GM19043 (cell line): ENCODE results near the gene ARMC7.
"Not testable (repeated sequence)": the region's sequence is repeated elsewhere in the genome, so short reads cannot be mapped to it uniquely, and the experiment has no call there.

Source experiments
- ATAC-seq: cut with Tn5 transposase; IDR thresholded peaks from one replicate; pipeline ENCODE4 v1.9.1; 2021; ENCODE audit warnings: low read depth; ENCODE audit not compliant: unreplicated experiment

Gene ARMC7

DNA sequence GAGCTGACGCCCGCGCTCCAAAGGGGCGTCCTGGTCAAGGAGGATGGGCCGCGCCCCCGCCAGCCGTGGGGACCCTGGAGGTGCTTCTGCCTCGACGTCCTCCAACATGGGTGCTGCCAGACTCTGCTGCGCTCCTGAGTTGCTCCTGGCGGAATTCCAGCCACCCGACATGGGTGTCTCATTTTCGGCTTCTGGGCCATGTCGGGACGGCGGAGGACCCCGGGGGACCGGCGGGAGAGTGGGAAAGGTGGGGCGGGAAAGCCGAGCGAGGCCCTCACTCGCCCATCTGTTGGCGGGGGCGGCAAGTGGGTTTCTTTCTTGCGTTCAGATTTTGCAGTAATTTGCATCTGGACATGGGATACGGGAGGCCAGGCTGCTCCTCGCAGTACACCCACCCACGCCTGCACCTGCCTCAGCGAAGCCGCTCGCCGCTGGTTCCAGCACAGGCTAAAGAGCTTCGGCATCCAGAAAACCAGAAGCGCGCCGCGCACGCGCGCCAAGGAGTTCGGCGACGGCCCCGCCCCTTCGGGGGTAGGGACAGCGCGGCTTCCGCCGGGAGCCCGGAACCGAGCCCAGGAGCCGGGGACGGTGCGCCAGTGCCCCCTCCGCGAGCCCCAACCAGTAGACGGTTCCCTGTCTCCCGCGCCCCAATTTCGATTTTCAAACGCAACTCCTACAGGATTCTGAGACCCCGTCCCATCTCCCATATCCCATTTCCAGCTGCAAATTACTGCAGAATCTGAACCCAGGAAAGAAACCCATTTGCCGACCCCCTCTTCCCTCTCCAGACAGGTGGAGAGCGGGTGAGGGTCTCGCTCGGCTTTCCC lies at the start of gene ARMC7:
Gene ARMC7, plus strand, starts transcription at position 563 of the 827 bp plus-strand sequence. CDS start 320 bp downstream, outside the sequence.
- peak; percentile 48 for ATAC-seq

DNA sequence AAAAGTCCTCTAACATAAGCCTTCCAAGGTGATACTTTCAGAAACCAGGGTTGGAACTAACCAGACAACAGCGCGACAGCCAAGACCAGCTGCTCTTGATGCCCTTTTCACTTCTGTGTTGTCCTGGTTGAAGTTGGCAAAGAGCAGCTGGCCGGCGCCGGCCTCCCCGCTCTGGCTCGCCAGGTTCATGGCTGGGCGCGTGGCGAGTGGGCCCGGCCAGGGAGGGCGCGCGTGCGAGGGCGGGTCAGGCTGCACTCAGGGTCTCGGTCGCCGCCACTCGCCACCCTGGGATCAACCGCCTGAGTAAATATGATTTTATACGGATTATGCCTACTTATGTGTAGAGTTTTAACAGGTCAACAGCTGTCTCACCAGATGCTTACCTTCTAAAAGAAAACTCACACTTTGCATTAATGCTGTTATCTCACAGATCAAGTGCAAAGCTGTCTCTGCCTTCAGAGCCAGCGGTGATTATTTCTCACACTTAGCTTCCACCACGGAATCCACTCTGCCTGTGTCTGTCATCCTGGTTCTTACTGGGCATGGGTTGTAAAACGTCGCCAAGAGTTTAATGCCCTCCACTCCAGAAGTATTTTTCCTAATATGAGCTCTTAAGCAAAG lies 49.2 kb upstream of the ARMC7 start:
- ATAC-seq = no peak

DNA sequence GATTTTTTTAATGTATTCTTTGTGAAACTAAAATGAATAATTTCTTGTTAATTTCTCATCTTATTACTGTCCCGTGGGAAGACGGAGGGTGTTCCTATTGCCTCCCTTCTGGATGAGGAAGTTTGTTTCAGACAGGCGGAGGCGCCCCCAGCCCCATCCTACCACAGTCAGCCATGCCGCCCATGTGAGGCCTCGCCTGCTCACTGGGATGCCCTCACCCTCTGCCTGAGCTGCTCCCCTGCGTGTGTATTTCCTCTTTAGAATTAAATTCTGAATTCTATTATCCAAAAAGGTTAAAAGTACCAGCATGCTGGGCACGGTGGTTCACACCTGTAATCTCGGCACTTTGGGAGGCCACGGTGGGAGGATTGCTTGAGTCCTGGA lies 48.7 kb upstream of the ARMC7 start:
- ATAC-seq = no peak

DNA sequence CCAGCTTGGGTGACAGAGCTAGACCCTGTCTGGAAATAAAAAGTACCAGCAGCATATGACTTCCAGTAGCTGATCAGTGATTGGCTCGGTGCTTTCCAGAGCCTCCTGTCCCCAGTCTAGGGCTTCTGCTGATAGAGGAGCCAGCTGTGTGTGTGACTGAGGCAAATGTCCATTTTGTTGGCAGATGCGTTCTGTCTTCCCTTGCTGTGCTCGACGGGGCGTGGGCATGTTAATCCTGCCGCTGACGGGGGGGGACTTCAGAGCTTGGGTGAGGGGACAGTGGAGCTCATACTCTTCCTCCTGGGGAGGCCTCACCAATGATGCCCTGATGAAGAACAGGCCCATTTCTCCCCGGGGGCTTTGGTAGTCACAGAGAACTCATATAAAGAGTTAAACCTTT lies 48.2 kb upstream of the ARMC7 start:
- no peak for ATAC-seq

DNA sequence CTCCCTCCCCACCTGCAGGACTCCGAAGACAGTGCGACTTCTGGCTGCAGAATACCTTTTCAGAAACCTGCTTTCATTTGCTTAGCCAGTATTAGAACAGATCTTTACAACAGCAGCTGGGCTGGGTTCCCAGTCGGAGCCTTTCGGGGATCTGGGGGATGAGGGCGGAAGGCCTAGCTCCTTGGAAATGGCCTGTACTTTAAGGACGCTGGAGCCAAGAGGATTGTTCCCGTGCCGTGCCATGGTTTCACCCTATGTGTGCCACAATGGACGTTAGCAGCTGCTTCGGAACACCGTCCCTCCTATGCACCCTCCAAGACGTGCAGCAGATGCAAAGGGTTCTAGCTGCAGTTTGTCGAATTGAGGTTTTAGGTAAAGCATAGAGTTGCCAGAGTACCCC lies 46.6 kb upstream of the ARMC7 start:
- ATAC-seq = no peak

DNA sequence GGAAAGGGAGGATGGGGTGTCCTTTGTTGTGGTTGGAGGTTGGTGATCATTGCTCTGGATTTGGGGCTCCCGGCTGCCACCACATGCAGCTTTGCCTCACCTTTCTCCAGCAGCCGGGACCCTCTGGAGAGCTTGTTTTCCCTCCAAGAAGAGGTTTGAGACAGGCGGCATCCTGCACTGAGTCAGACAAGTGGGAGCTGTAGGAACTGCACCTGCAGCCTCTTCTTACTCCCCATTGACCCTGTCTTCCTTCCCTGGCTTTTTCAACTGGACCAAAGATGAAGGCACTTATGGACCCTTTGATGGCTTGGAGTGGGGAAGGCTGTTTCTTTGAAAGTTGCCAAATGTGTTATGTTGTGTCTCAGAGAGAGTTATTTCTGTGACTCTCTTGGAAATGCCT lies 46.1 kb upstream of the ARMC7 start:
- ATAC-seq = no peak

DNA sequence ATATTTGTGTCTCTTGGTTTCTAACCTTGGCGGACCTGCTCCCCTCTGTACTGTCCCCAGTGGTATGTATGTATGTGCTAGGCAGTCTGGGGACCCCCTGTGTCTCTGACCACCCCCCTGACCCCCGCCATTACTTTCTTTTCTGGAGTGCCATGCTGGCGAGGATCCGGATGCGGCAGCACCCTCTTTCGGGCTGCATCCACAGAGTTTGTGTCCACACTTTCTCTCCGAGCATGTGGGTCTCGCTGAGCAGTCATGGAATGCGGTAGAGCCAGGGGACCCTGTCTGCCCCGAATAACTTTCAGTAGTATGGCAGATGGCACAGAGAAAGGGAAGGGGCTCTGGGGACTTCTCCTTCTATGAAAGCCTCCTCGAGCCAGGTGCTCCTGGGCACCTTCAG lies 45.7 kb upstream of the ARMC7 start:
- no peak for ATAC-seq

DNA sequence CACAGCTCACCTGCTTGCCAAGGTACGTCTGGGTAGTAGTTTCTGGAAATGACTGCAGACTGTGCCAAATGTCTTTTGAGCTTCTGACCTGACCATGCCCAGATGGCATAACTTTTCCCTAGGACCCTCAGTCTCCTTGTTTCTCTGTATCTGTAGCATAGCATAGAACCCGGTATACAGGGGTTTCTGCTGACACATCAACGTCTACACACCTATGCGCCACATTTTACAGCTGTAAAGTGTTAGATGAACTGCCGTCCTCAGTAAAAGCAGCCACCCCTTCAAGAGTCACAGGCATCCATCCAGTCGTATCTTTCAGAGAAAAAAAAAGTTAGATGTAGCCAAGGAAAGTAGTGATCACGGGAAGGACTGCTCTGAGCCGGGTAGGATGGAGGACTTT lies 45.3 kb upstream of the ARMC7 start:
- ATAC-seq = no peak

DNA sequence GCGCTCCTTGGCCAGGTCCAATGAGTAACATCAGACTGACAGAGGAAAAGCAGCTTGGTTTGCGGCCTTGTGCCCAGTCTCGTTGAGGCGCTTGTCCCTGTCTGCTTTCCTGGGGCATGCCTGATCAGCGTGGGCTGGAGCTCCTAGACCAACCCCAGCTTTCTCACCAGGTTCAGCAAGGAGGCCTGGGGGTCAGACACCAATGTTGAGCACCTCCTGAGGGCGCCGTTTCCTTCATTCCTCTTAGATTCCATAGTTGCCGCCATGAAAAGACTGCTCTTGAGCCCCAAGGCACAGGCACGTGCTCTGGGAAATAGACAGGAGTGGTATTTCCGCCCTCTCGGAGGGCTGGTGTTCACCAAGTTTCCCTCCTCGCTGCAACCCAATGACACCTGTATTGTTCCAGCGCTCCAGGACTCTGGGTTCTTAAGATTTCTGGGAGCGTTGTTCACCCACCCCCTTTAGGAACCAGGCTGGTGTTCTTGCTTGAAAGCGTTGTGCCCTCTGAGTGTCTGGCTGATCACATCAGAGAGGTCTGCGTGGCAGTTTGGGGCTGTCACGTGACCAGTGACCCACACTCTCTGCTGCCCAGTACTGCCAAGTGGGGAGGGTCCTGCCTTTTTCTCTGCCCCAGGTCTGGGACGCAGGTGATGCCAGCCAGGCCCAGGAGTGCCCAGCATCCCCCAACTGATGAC lies 44.8 kb upstream of the ARMC7 start:
- no peak for ATAC-seq

DNA sequence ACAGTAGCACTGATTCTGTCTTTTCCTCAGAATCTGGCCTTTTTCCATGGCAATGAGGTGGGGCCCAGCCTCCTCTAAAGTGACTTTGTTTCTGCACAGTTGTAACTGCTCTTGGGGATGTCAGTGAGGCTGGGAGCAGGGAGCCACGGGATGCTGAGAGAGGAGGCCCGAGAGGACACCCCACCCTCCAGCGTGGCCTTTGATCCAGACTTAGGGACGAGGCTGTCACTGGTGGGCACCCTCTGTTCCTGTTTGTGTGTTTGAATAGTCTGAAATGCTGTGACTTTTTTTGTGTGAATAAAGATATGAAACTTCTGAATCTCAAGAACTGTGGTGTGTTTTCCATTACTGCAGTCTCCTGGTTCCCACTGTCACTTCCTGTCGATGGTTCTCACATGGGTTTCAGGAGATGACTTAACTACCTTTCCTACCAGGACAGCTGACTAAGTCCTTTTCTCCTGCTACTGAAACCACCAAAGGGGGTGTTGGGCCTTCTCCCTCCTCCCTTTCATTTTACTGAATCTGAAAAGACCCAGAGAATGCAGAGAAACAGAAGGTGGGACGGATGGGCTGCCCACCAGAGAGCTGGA lies 44.1 kb upstream of the ARMC7 start:
- ATAC-seq = no peak

DNA sequence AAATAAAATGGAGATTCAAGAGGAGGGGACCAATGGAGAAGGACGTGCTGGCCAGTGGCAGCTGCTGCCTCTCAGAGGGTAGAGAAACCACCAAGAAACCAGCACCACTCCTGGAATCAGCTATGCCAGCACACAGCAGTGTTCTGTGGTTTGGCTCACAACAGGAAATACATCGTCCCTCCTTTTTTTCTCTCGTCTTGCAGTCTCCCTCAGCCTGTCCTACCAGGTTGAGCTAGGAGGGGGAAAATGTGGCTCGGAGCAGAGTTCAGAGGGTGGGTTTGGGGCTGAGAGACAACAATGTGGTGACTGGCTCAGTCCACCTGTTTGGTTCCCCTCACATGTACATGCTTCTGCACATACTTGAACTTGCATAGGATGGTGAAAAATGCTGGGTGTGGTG lies 41.9 kb upstream of the ARMC7 start:
- no peak for ATAC-seq

DNA sequence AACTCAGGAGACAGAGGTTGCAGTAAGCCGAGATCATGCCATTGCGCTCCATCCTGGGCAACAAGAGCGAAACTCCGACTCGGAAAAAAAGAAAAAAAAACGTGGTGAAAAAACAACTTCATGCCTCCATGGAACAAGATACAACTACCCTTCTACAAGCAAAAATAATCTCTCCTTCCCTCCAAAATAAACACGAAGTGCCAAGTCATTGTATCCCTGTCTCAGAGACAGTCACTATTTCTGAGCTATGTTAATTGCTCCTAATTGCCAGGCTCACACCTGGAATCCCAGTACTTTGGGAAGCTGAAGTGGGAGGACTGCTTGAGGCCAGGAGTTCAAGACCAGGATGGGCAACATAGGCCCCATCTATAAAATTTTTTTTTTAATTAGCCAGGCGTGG lies 41.0 kb upstream of the ARMC7 start:
- ATAC-seq = no peak

DNA sequence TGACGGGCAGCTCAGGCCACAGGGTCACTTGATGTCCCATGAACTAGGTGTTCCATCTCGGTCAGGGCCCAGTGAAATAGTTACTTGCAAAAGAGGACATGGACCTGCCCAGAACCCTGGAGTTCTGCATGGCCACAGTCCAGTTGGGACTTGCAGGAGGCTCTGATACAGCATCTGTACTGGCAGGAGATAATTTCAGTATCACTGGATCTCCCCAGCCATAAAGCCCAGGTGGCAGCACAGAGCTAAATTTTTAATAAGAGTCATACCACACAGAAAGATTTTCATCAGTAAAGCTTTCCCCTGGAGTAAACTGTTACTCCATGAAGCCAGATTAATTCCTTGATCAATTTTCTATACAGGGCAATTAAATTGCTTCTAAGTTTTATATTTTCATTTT lies 40.0 kb upstream of the ARMC7 start:
- no peak for ATAC-seq

DNA sequence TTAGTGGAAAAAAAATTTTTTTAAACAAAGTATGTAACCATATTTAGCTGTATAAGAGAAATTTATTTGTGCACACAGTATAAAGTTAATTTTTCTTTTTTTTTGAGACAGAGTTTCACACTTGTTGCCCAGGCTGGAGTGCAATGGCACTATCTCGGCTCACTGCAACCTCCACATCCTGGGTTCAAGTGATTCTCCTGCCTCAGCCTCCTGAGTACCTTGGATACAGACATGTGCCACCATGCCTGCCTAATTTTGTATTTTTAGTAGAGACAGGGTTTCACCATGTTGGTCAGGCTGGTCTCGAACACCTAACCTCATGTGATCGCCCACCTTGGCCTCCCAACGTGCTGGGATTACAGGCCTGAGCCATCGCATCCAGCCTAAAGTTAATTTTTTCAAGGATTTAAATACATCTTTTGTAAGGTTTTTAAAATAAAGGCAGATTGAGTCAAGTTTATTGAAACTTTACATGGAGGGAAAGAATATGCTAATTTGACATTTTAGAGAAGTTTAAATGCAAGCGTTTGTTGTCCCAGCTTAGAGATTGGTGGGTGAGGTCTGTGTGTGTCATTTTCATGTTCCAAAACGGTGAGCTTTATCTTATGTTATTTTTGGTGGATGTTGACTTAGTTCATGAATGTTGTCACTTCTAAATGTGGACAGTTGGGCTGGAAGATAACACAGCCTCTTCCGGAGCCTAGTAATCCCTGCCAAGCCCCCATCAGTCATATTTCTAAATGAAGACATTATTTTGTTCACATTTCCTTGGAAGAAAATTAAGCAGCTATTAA lies 38.1 kb upstream of the ARMC7 start:
- not testable (repeated sequence) for ATAC-seq

DNA sequence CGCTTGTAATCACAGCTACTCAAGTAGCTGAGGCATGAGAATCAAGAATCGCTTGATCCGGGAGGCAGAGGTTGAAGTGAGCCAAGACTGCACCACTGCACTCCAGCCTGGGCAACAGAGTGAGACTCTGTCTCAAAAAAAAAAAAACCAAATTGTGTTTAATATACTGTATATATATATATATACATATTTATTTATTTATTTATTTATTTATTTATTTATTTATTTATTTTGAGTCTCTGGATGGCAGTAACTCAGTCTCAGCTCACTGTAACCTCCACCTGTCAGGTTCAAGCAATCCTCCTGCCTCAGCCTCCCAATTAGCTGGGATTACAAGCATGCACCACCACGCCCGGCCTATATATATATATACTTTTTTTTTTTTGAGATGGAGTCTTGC lies 36.9 kb upstream of the ARMC7 start:
- ATAC-seq = not testable (repeated sequence)

DNA sequence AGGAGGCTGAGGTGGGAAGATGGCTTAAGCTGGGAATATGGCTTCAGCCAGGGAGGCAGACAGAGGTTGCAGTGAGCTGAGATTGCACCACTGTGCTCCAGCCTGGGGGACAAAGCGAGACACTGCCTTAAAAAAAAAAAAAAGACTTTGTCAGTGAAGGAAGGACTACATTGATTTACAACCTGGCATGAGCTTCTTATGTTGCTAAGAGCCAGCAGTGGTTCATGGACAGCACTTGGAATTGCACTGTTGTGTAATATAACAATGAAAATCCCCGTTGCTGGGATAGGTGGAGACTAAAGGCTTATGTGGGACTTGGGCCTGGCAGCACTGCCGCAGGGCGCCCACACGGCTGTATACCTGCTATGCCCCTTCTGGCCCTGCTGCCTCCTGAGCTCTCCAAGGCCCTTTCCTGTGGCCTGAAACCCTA lies 36.1 kb upstream of the ARMC7 start:
- no peak for ATAC-seq

DNA sequence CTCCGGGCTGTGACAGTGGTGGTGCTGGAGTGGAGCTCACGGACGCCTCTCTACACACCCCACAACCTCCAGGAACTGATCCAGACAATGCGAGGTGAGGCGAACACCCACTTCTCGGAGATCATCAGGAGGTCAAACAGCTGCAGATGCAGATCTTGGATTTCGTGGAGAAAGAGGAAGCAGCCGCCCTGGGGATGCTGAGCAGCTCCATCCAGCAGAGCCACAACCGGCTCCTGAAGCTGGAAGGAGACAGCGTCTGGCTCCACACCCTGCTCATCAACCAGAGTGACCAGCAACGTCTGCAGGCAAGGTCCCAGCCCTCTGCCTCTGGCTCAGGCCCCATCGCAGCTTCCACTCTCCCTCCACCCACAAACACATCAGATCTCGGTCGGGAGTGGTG lies 35.2 kb upstream of the ARMC7 start:
- ATAC-seq = no peak

DNA sequence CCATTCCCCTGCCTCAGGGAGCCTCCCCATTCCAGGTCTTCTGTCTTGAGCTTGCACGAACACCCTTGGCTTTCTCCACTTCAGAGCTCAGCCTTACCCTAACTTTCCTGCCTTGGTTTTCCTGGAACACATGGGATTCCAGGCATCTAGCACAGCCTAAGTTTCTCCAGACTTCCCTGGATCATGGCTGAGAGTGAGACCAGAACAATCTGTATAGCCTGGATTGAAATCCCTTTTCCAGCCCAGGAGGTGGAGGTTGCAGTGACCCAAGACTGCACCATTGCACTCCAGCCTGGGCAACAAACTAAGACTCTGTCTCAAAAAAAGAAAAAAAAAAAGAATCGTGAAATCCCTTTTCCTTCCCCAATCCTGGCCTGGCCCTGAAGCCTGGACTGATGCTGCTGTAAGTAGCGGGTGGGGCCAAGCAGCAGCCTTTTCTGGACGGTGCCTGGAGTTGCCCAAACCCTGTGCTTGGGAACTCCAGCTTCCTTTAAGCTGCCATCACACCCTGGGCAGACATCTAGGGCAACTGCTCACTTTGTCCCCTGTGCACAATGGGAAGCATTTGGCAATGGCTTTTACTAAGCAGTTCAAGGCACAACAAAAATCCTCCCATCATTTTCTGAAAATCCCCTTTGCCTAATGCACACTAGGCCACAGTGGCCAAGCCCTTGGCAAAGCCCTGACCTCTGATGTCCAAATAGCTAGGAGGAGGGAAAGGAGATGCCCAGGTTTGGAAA lies 34.0 kb upstream of the ARMC7 start:
- no peak for ATAC-seq

DNA sequence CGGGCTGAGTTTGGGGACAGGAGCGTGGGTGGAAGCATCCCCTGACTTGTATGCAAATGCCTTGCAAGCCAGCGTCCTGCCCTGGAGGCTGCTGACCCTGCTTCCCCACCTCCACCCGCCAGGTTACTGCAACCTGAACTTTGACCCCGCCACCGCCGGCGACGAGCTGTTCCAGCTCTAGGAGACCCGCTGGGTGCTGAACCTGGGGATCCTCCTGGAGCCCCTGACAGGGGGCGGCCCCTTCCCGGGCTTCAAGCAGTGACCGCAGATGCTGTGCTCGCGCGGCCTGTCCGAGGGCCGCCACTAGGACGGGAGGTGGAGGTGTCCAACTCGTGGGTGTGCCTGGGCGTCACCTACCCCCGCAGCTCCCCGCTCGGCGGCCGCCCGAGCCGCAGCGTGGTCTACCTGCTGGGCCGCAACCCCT lies 32.7 kb upstream of the ARMC7 start:
- ATAC-seq = no peak
